Nasal cavity respiratory epithelium epithelial cell of viscerocranial mucosa (primary cell): ENCODE data around the gene KRT82. TPM values are rescaled to one million over a fixed set of nuclear protein-coding genes. Genes with fewer than 3 reads are reported as not detected.

Experiments used
- total RNA-seq: library from RNA; depleted of rRNA; stranded (reverse); fragments of >200 nt; gene quantifications from 2 replicates; pipeline ENCODE4 v1.2.3, GENCODE V29; 2014

KRT82 gene
- total RNA-seq = not detected in 2 replicates

GRCh38 chr12:52405922-52406385 is at the start of gene KRT82:
TSS of gene KRT82 (minus strand) at chr12:52406335. CDS start at chr12:52406277, 58 bp downstream.

DNA sequence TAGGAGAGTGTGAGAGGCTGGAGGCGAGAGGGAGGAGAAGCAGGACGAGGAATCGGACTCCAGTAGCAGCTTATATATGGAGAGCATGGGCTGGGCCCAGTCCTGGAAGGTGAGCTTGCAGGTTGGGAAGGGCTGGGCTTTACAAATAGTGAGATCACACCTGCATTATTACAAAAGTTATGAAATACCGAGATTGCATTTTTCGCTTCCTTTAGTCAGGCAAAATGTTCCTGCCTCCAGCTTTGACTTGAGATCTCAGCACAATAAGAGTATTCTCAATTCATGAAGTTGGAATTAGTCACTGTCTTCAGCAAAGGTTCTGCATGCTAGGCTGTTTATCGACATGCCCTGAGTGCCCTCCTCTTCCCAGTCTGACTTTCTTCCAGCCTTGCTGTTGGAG is 46.0 kb upstream of the KRT82 start, which contains the start of gene KRT6B:
Gene KRT6B, minus strand, starts transcription at position 46 of the 400 bp plus-strand sequence. CDS start 68 bp downstream, outside the sequence.

DNA sequence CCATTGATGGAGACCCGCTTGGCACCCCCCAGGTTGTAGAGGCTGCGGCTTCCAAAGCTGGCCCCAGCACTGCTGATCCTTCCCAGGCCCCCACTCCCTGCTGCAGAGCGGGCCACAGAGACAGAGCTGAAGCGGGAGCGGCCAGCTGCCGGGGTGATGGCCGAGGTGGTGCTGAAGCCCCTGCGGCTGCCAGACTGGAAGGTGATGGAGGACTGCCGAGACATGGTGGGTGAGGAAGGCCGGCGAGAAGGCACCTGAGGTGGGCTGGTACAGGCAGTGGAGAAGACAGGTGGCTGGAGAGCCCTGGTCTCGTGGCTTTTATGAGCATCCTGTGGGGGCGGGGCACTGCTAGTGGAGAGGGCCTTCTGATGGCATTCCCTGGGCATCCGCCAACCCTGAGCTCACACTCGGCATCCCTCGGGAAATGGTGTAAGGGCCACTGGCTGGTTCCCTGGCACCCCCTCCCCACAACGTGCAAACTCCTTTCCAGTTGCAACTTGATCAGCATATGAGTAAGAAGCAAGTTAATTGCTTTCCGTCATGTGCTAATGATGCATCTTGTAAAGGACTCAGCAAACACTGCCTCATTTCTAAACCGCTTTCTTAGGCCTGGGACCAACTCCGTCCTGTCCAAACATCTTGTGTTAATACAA is 28.1 kb upstream of the KRT82 start, which contains the start of gene KRT75:
Gene KRT75, minus strand, starts transcription at position 291 of the 653 bp plus-strand sequence. Its CDS starts 67 bp downstream, at position 224.

GRCh38 chr12:52385226-52385702 is 20.9 kb downstream of the KRT82 start, which contains the start of gene KRT84:
TSS of gene KRT84 (minus strand) at chr12:52385652. CDS start at chr12:52385585, 67 bp downstream.

GRCh38 chr12:52366738-52367485 is 39.2 kb downstream of the KRT82 start, which contains the start of gene KRT85:
TSS of gene KRT85 (minus strand) at chr12:52367481. CDS start at chr12:52367405, 76 bp downstream.

Other genes starting within 250 kb of the KRT82 start
- 4.6 and 80.0 TPM in 2 replicates for gene KRT80, start 214.3 kb downstream of the KRT82 start, total RNA-seq
- 655 and 771 TPM in 2 replicates for gene KRT7, start 173.1 kb downstream of the KRT82 start, total RNA-seq
- 0.07 and 1.0 TPM in 2 replicates for gene KRT86, start 131.7 kb downstream of the KRT82 start, total RNA-seq
- gene KRT81, start 114.8 kb downstream of the KRT82 start, total RNA-seq = 9.1 and 256 TPM in 2 replicates
- gene KRT83, start 84.9 kb downstream of the KRT82 start, total RNA-seq = not detected in 2 replicates
- not detected in 2 replicates for gene KRT85, start 38.9 kb downstream of the KRT82 start, total RNA-seq
- gene KRT84, start 20.7 kb downstream of the KRT82 start, total RNA-seq = 0.07 TPM in 1 of 2 replicates, not detected in the other
- gene KRT75, start 28.0 kb upstream of the KRT82 start, total RNA-seq = 0.78 and 5.1 TPM in 2 replicates
- gene KRT6B, start 45.8 kb upstream of the KRT82 start, total RNA-seq = 369 and 1,719 TPM in 2 replicates
- gene KRT6C, start 67.5 kb upstream of the KRT82 start, total RNA-seq = 171 and 249 TPM in 2 replicates
- gene KRT6A, start 86.9 kb upstream of the KRT82 start, total RNA-seq = 14,274 and 14,814 TPM in 2 replicates
- gene KRT5, start 114.1 kb upstream of the KRT82 start, total RNA-seq = 6,718 and 16,450 TPM in 2 replicates
- not detected in 2 replicates for gene KRT71, start 146.8 kb upstream of the KRT82 start, total RNA-seq
- gene KRT74, start 167.5 kb upstream of the KRT82 start, total RNA-seq = 0.36 TPM in 1 of 2 replicates, not detected in the other
- not detected in 2 replicates for gene KRT72, start 195.1 kb upstream of the KRT82 start, total RNA-seq
- gene KRT73, start 212.2 kb upstream of the KRT82 start, total RNA-seq = not detected in 2 replicates
- gene KRT2, start 245.9 kb upstream of the KRT82 start, total RNA-seq = not detected in 2 replicates